K562 (cell line): ENCODE results near the gene ACP4. TPM values are rescaled to one million over a fixed set of nuclear protein-coding genes. Genes with fewer than 3 reads are reported as not detected.

Experiments
- CHD2 ChIP-seq: IDR thresholded peaks from 2 replicates; pipeline ENCODE4 v1.6.1; 2011; ENCODE audit warnings: low read depth, low read length
- E4F1 ChIP-seq: fragments of 250-450 bp; sonication (Bioruptor Pico); IDR thresholded peaks from 2 replicates; pipeline ENCODE4 v1.5.0; 2021; ENCODE audit warnings: mild to moderate bottlenecking, borderline replicate concordance
- ELF1 ChIP-seq: fragments of 200-800 bp; sonication (Bioruptor generic); IDR thresholded peaks from 2 replicates; pipeline ENCODE4 v1.6.1; 2016; ENCODE audit warnings: missing genetic modification characterization, missing compliant biosample characterization
- ETS2 ChIP-seq: IDR thresholded peaks from 2 replicates; pipeline ENCODE4 v1.6.1; 2016; ENCODE audit warnings: borderline replicate concordance, missing genetic modification characterization, mild to moderate bottlenecking, moderate library complexity, missing compliant biosample characterization; ENCODE audit not compliant: poor library complexity, severe bottlenecking
- EZH2 ChIP-seq: IDR thresholded peaks from 2 replicates; pipeline ENCODE4 v1.6.1; 2012; ENCODE audit warnings: low read depth, mild to moderate bottlenecking, inconsistent platforms, low read length, borderline replicate concordance
- FUS ChIP-seq: fragments of 200-400 bp; formaldehyde crosslinking; optimal IDR thresholded peaks from 2 replicates; pipeline ENCODE3; 2017; ENCODE audit warnings: low read depth, low read length
- KLF16 ChIP-seq: IDR thresholded peaks from 2 replicates; pipeline ENCODE4 v1.6.1; 2016; ENCODE audit warnings: antibody characterized with exemption
- MCM5 ChIP-seq: fragments of 450-650 bp; IDR thresholded peaks from 2 replicates; pipeline ENCODE4 v1.6.1; 2016; ENCODE audit warnings: low read depth
- MLLT1 ChIP-seq, 2 experiments: fragments of 450-650 bp; IDR thresholded peaks; 2 replicates each; pipeline ENCODE4 v1.6.1; 2016
- MTA3 ChIP-seq: fragments of 450-650 bp; formaldehyde crosslinking; IDR thresholded peaks from 2 replicates; pipeline ENCODE4 v1.6.1; 2017; ENCODE audit warnings: mild to moderate bottlenecking, borderline replicate concordance
- MXI1 ChIP-seq: IDR thresholded peaks from 2 replicates; pipeline ENCODE4 v1.6.1; 2011; ENCODE audit warnings: low read depth, mild to moderate bottlenecking, improper control_type of control experiment, low read length
- MYC ChIP-seq, 2 experiments: fragments of 250-450 bp in 1 of 2; sonication (Bioruptor Pico) in 1 of 2; IDR thresholded peaks; 2 replicates each; pipeline versions ENCODE4 v1.5.1 to v1.6.1; 2012 to 2021; ENCODE audit warnings: low read depth in 2 of 2, borderline replicate concordance in 1 of 2, improper control_type of control experiment in 1 of 2, low read length in 1 of 2, mild to moderate bottlenecking in 1 of 2, moderate library complexity in 1 of 2
- NFYB ChIP-seq: IDR thresholded peaks from 2 replicates; pipeline ENCODE4 v1.6.1; 2011; ENCODE audit warnings: mild to moderate bottlenecking, moderate library complexity; ENCODE audit not compliant: insufficient read length; ENCODE audit errors: extremely low read depth
- NR2C1 ChIP-seq, 2 experiments: fragments of 450-650 bp; IDR thresholded peaks; 2 replicates each; pipeline ENCODE4 v1.6.1; 2017; ENCODE audit warnings: mild to moderate bottlenecking in 2 of 2, antibody characterized with exemption in 1 of 2, inconsistent platforms in 1 of 2, missing compliant biosample characterization in 1 of 2, missing genetic modification characterization in 1 of 2
- RBM25 ChIP-seq: fragments of 200-400 bp; formaldehyde crosslinking; IDR thresholded peaks from 2 replicates; pipeline ENCODE4 v1.6.1; 2018; ENCODE audit warnings: low read length, low read depth, moderate library complexity; ENCODE audit not compliant: severe bottlenecking
- RFX1 ChIP-seq: fragments of 450-650 bp; IDR thresholded peaks from 2 replicates; pipeline ENCODE4 v1.6.1; 2016; ENCODE audit warnings: mild to moderate bottlenecking, moderate library complexity
- U2AF1 ChIP-seq: fragments of 200-400 bp; formaldehyde crosslinking; optimal IDR thresholded peaks from 2 replicates; pipeline ENCODE3; 2017; ENCODE audit warnings: mild to moderate bottlenecking, low read depth, low read length, moderate library complexity
- ZC3H11A ChIP-seq: IDR thresholded peaks from 2 replicates; pipeline ENCODE4 v1.6.1; 2012; ENCODE audit warnings: low read depth, low read length, improper control_type of control experiment
- ZNF174 ChIP-seq: fragments of 250-450 bp; sonication (Bioruptor Pico); IDR thresholded peaks from 2 replicates; pipeline ENCODE4 v1.4.0; 2020; ENCODE audit warnings: mild to moderate bottlenecking
- ZNF239 ChIP-seq: fragments of 250-450 bp; sonication (Bioruptor Pico); IDR thresholded peaks from 2 replicates; pipeline ENCODE4 v1.4.0; 2020; ENCODE audit warnings: mild to moderate bottlenecking
- ZNF740 ChIP-seq, 3 experiments: fragments of 200-800 bp in 1 of 3; sonication (Bioruptor generic) in 1 of 3; sonication (generic) in 1 of 3; formaldehyde crosslinking in 1 of 3; IDR thresholded peaks; 2 replicates each; pipeline versions ENCODE4 v1.6.1 to v1.8.0; 2016 to 2022; ENCODE audit warnings: mild to moderate bottlenecking in 2 of 3, missing compliant biosample characterization in 2 of 3, missing genetic modification characterization in 2 of 3, missing genetic modification reagents in 1 of 3
- polyA plus RNA-seq, 8 experiments: library from polyadenylated mRNA; depleted of rRNA in 4 of 8; stranded (reverse) in 5 of 8; unstranded in 3 of 8; fragments of >200 nt; fragmentation: Nextera tagmentation in 2 of 8; fragmentation: Illumina TruSeq in 1 of 8; extraction: Ambion mirVana in 2 of 8; extraction: Trizol in 1 of 8; gene quantifications; 2 replicates each; pipeline versions ENCODE4 v1.2.1 to v1.2.3, GENCODE V29; 2011 to 2014; ENCODE audit warnings: inconsistent platforms in 1 of 8, missing spikeins in 1 of 8
- total RNA-seq, 7 experiments: library from RNA; depleted of rRNA in 6 of 7; stranded (reverse); fragments of >200 nt in 6 of 7; fragmentation: Illumina TruSeq in 2 of 7; extraction: Trizol in 2 of 7; gene quantifications; 2 replicates each; pipeline versions ENCODE4 v1.2.1 to v1.2.3, GENCODE V29; 2011 to 2021; ENCODE audit warnings: low replicate concordance in 1 of 7

ACP4 gene
- total and polyA plus RNA-seq, 9 of the 15 experiments (the other 6 are each of a cell fraction or from before 2014, with no cell fraction given): not detected

- TF ChIP-seq ZNF239 (CRISPR knock-in tag) (no peak), CHD2 (peak; percentile 14; the same call in 1 of the 2 replicates), EZH2 (no peak), ELF1 (tag) (peak; percentile 21; the same call in 1 of the 2 replicates), FUS (no peak), NR2C1 (IDR thresholded peaks at IDR 0.05) (no peak), NR2C1 (tag; IDR thresholded peaks at IDR 0.05) (no peak), ZC3H11A (no peak), MTA3 (no peak), RBM25 (no peak), KLF16 (no peak), MXI1 (0 out of 2 replicates have a peak, but pooled peaks have one; percentile 11), MCM5 (no peak), MYC (IDR thresholded peaks at IDR 0.05; ENCODE audit: low read depth, low read length) (0 out of 2 replicates have a peak, but pooled peaks have one; percentile 8), MYC (CRISPR knock-in tag; IDR thresholded peaks at IDR 0.05; ENCODE audit: borderline replicate concordance, low read depth) (no peak), ZNF740 (CRISPR knock-in tag; IDR thresholded peaks at IDR 0.05) (no peak), ZNF740 (tag; IDR thresholded peaks at IDR 0.05) (no peak), U2AF1 (peak; percentile 28), E4F1 (CRISPR knock-in tag) (no peak), ETS2 (no peak), NFYB (no peak), RFX1 (no peak), ZNF174 (CRISPR knock-in tag) (no peak), MLLT1 (IDR thresholded peaks at IDR 0.05) (0 out of 4 replicates have a peak, but pooled peaks of 1 of the 2 experiments have one; percentile 13)
These were observed 13.6 kb downstream of the ACP4 start (continued) for GRCh38 chr19:50803633-50804419.
